ENCODE measurements around the gene JAZF1. TPM values are rescaled to one million over a fixed set of nuclear protein-coding genes. Genes with fewer than 3 reads are reported as not detected.

The JAZF1 gene
- total RNA-seq, 2 donors from 2014 or later: 13.9 to 16.5 TPM

- Histone ChIP-seq H3K27ac (no peak overlapping the region), H3K27me3 (replicated peaks; ENCODE audit: insufficient read depth) (no peaks in the 10 kb centered on the region), H3K4me1 (ENCODE audit: control insufficient read depth in 1 of 2, low read depth in 2 of 2) (peaks cover 5 to 13% of the 10 kb centered on the region in 2 donors), H3K9me3 (no peaks in the 10 kb centered on the region), H3K36me3 (no peaks in the 10 kb centered on the region), H3K4me3 (no peak overlapping the region)
- TF ChIP-seq CTCF (IDR thresholded peaks at IDR 0.05): no peak
- ATAC-seq (ENCODE audit: insufficient number of reproducible peaks, low FRiP score, low read depth) (no peak), DNase-seq (ENCODE audit: low spot score) (no peak)
Observed at GRCh38 chr7:28121496-28121895, 59.1 kb downstream of the JAZF1 start.

GRCh38 chr7:28116041-28116440, 64.6 kb downstream of the JAZF1 start:
- Histone ChIP-seq H3K9me3 (no peaks in the 10 kb centered on the region), H3K4me3 (no peak overlapping the region), H3K36me3 (no peaks in the 10 kb centered on the region), H3K4me1 (ENCODE audit: control insufficient read depth in 1 of 2, low read depth in 2 of 2) (no peaks in the 10 kb centered on the region), H3K27me3 (replicated peaks; ENCODE audit: insufficient read depth) (no peaks in the 10 kb centered on the region), H3K27ac (no peak overlapping the region)
- no peak for TF ChIP-seq CTCF (IDR thresholded peaks at IDR 0.05)
- no peak for DNase-seq (ENCODE audit: low spot score)
- ATAC-seq (ENCODE audit: insufficient number of reproducible peaks, low FRiP score, low read depth): no peak

DNA sequence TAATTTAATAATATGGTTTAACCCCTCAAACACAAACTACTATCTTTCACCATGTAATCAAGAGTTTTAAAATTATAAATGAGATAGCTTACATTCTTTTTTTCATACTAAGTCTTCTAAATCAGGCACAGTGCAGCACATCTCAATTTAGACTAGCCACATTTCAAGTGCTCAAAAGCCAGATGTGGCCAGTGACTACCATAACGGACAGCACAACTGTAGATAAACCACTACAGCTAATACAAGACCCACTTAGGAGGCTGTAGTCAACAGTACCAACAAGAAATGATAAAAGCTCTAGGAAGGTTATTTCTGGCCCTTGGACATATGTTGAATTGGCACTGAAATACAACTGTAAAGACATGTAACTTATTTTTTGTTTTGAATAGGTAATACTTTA, 65.3 kb downstream of the JAZF1 start:
- ATAC-seq (ENCODE audit: insufficient number of reproducible peaks, low FRiP score, low read depth): no peak
- DNase-seq (ENCODE audit: low spot score): no peak
- Histone ChIP-seq H3K9me3 (no peaks in the 10 kb centered on the region), H3K4me1 (ENCODE audit: control insufficient read depth in 1 of 2, low read depth in 2 of 2) (no peaks in the 10 kb centered on the region), H3K27ac (no peak overlapping the region), H3K4me3 (no peak overlapping the region), H3K27me3 (replicated peaks; ENCODE audit: insufficient read depth) (no peaks in the 10 kb centered on the region), H3K36me3 (no peaks in the 10 kb centered on the region)
- no peak for TF ChIP-seq CTCF (IDR thresholded peaks at IDR 0.05)

DNA sequence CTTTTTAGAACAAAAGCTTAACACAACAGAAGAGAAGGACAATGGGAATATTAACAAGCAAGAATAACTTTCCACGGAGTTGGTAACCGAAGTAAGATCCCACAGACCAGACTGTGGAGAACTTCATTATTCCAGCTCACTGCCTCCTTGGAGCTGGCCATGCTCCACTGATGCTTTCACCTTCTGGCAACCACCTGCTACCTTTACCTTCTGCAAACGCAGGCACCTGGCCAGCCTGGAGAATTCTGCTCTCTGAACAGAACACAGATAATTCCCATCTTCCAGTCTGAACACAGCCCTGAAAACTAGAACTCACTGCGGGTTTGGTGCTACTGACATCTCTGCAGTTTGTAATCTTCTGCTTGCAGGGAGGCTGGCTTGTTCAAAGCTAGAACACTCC, 66.5 kb downstream of the JAZF1 start:
- Histone ChIP-seq H3K9me3 (no peaks in the 10 kb centered on the region), H3K4me1 (ENCODE audit: control insufficient read depth in 1 of 2, low read depth in 2 of 2) (no peaks in the 10 kb centered on the region), H3K36me3 (no peaks in the 10 kb centered on the region), H3K4me3 (no peak overlapping the region), H3K27ac (no peak overlapping the region), H3K27me3 (replicated peaks; ENCODE audit: insufficient read depth) (no peaks in the 10 kb centered on the region)
- DNase-seq (ENCODE audit: low spot score) (no peak), ATAC-seq (ENCODE audit: insufficient number of reproducible peaks, low FRiP score, low read depth) (no peak)
- TF ChIP-seq CTCF (IDR thresholded peaks at IDR 0.05): no peak

DNA sequence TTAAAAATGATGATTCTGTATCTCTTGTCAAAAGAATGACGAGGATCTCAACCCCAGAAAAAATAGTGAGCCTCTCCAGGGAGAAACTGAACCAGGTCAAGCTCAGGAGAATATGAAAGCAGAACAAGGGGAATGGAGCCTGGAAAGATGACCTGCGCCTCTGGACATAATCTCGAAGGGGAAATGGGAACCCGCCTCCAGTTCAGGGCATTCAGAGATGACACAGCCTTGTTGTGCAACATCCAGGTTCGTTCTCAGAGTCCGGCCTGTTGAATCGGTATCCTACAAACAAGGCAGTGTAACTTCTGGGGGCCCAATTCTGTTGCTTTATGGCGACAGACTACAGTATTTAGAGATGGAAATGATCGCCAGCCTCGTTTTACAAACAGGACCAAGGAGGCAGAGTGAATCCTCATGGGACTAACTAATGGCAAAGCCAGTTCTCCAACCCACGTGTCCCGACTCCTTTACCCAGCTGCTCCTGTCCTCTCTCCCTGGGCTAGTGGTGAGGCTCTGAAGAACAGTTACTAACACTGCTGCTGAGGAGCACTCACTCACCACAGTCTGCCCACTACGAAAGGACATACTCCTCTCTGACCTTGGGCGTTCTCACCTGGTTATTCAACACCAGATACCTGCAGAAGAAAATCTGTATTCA, 67.6 kb downstream of the JAZF1 start:
- DNase-seq (ENCODE audit: low spot score) (no peak), ATAC-seq (ENCODE audit: insufficient number of reproducible peaks, low FRiP score, low read depth) (no peak)
- Histone ChIP-seq H3K4me3 (no peak overlapping the region), H3K36me3 (no peaks in the 10 kb centered on the region), H3K27me3 (replicated peaks; ENCODE audit: insufficient read depth) (no peaks in the 10 kb centered on the region), H3K9me3 (no peaks in the 10 kb centered on the region), H3K4me1 (ENCODE audit: control insufficient read depth in 1 of 2, low read depth in 2 of 2) (peaks cover 0 to 4% of the 10 kb centered on the region in 2 donors), H3K27ac (no peak overlapping the region)
- TF ChIP-seq CTCF (IDR thresholded peaks at IDR 0.05): no peak
